Loucy (cell line): ENCODE results near the gene LIX1.

ENCODE experiments used
- H2AFZ ChIP-seq: fragments of 200-600 bp; sonication (generic); 2 replicates; pipeline ENCODE4 v1.6.0; 2016; ENCODE audit warnings: antibody characterized with exemption, mild to moderate bottlenecking, low read length, moderate library complexity
- H3F3A ChIP-seq: fragments of 200-600 bp; 2 replicates; pipeline ENCODE4 v1.6.0; 2016; ENCODE audit warnings: antibody characterized with exemption, low read depth, mild to moderate bottlenecking
- H3K27me3 ChIP-seq: fragments of 200-600 bp; sonication (generic); 2 replicates; pipeline ENCODE4 v1.6.1; 2014; ENCODE audit warnings: low read length, mild to moderate bottlenecking; ENCODE audit not compliant: insufficient read depth, poor library complexity, severe bottlenecking
- H3K36me3 ChIP-seq: fragments of 200-600 bp; sonication (generic); 2 replicates; pipeline ENCODE4 v1.6.1; 2016; ENCODE audit warnings: low read length; ENCODE audit not compliant: insufficient read depth
- H3K4me1 ChIP-seq: fragments of 200-600 bp; sonication (generic); 2 replicates; pipeline ENCODE4 v1.5.1; 2014; ENCODE audit warnings: low read length, mild to moderate bottlenecking; ENCODE audit not compliant: insufficient read depth, poor library complexity, severe bottlenecking
- H3K4me2 ChIP-seq: fragments of 200-600 bp; sonication (generic); 2 replicates; pipeline ENCODE4 v1.6.0; 2014; ENCODE audit warnings: antibody characterized with exemption, low read length, low read depth, mild to moderate bottlenecking; ENCODE audit not compliant: poor library complexity, severe bottlenecking
- H3K4me3 ChIP-seq: fragments of 200-600 bp; sonication (generic); 2 replicates; pipeline ENCODE4 v1.5.1; 2014; ENCODE audit warnings: low read length, mild to moderate bottlenecking, mixed read lengths; ENCODE audit not compliant: poor library complexity, severe bottlenecking
- H3K79me2 ChIP-seq: fragments of 200-600 bp; sonication (generic); 2 replicates; pipeline ENCODE4 v1.6.1; 2014; ENCODE audit warnings: low read length; ENCODE audit not compliant: insufficient read depth
- H3K9ac ChIP-seq: fragments of 200-600 bp; sonication (generic); 2 replicates; pipeline ENCODE4 v1.6.0; 2014; ENCODE audit warnings: mild to moderate bottlenecking, low read depth, low read length, moderate library complexity; ENCODE audit not compliant: poor library complexity, severe bottlenecking
- H3K9me2 ChIP-seq: fragments of 200-600 bp; sonication (generic); replicated peaks from 2 replicates; pipeline ENCODE4 v1.6.1; 2016; ENCODE audit warnings: low read depth, low read length, mixed read lengths
- H3K9me3 ChIP-seq: fragments of 200-600 bp; sonication (generic); 2 replicates; pipeline ENCODE4 v1.6.1; 2014; ENCODE audit warnings: mild to moderate bottlenecking, antibody characterized with exemption, low read length, low read depth; ENCODE audit not compliant: insufficient read depth
- H4K20me1 ChIP-seq: fragments of 200-600 bp; sonication (generic); 2 replicates; pipeline ENCODE4 v1.6.0; 2014; ENCODE audit warnings: antibody characterized with exemption, low read length, mild to moderate bottlenecking; ENCODE audit not compliant: insufficient read depth, poor library complexity, severe bottlenecking
- CTCF ChIP-seq: fragments of 200-600 bp; sonication (generic); conservative IDR thresholded peaks from 2 replicates; pipeline ENCODE4 v1.5.1; 2014; ENCODE audit warnings: mild to moderate bottlenecking, antibody characterized with exemption, low read length
- EZH2phosphoT487 ChIP-seq: fragments of 200-600 bp; IDR thresholded peaks from 2 replicates; pipeline ENCODE4 v1.6.1; 2018; ENCODE audit warnings: antibody characterized with exemption, mild to moderate bottlenecking, moderate library complexity, borderline replicate concordance

LIX1 gene

GRCh38 chr5:97131139-97131710 lies 11.2 kb downstream of the LIX1 start:
- H3K4me3 ChIP-seq: no peak overlapping the region
- H4K20me1 ChIP-seq: no peaks in the 10 kb centered on the region
- no peak overlapping the region for H3K9ac ChIP-seq
- H3K79me2 ChIP-seq: no peaks in the 10 kb centered on the region
- TF ChIP-seq CTCF: no peak
- peaks cover 22% of the 10 kb centered on the region for H3K4me1 ChIP-seq
- H3K36me3 ChIP-seq: no peaks in the 10 kb centered on the region
- no peaks in the 10 kb centered on the region for H3F3A ChIP-seq
- H3K9me2 ChIP-seq: no peaks in the 10 kb centered on the region
- H3K9me3 ChIP-seq: no peaks in the 10 kb centered on the region
- no peak overlapping the region for H3K4me2 ChIP-seq
- H3K27me3 ChIP-seq: no peaks in the 10 kb centered on the region
- H2AFZ ChIP-seq: no peak overlapping the region

GRCh38 chr5:97127727-97128126 lies 14.7 kb downstream of the LIX1 start:
- no peak for TF ChIP-seq CTCF
- no peak for TF ChIP-seq EZH2phosphoT487

GRCh38 chr5:97125125-97125683 lies 17.2 kb downstream of the LIX1 start:
- no peaks in the 10 kb centered on the region for H4K20me1 ChIP-seq
- H3K9me3 ChIP-seq: no peaks in the 10 kb centered on the region
- no peak overlapping the region for H3K4me3 ChIP-seq
- H3F3A ChIP-seq: no peaks in the 10 kb centered on the region
- H3K9ac ChIP-seq: no peak overlapping the region
- H2AFZ ChIP-seq: no peak overlapping the region
- no peaks in the 10 kb centered on the region for H3K27me3 ChIP-seq
- H3K9me2 ChIP-seq: no peaks in the 10 kb centered on the region
- H3K36me3 ChIP-seq: no peaks in the 10 kb centered on the region
- H3K4me2 ChIP-seq: no peak overlapping the region
- no peaks in the 10 kb centered on the region for H3K79me2 ChIP-seq
- peaks cover 3% of the 10 kb centered on the region for H3K4me1 ChIP-seq
- no peak for TF ChIP-seq CTCF
- TF ChIP-seq EZH2phosphoT487: no peak

More at GRCh38 chr5:97127727-97128126, 14.7 kb downstream of the LIX1 start:
- Histone ChIP-seq H3K36me3 (no peaks in the 10 kb centered on the region), H3K27me3 (no peaks in the 10 kb centered on the region), H3K9me3 (no peaks in the 10 kb centered on the region), H2AFZ (no peak overlapping the region), H3K9me2 (no peaks in the 10 kb centered on the region), H3K9ac (no peak overlapping the region), H4K20me1 (no peaks in the 10 kb centered on the region), H3K4me3 (no peak overlapping the region), H3F3A (no peaks in the 10 kb centered on the region), H3K4me2 (no peak overlapping the region), H3K4me1 (peaks cover 10% of the 10 kb centered on the region), H3K79me2 (no peaks in the 10 kb centered on the region)
